Calu3 (cell line): ENCODE results near the gene PLEKHG5. TPM values are rescaled to one million over a fixed set of nuclear protein-coding genes. Genes with fewer than 3 reads are reported as not detected.

ENCODE experiments used
- BruUV-seq: library from RNA; stranded (reverse); fragments of 400-500 nt; replicated peaks from 2 replicates; lab custom pipeline; 2021; lab: Mats Ljungman, UMichigan
- CTCF ChIA-PET: fragments of 300-600 bp; sonication (Branson Sonifier 250); formaldehyde crosslinking; loops from one replicate; lab custom pipeline; 2022; ENCODE audit warnings: antibody characterized with exemption; lab: Charles Lee
- DNase-seq: peaks from one replicate; pipeline ENCODE4 v3.0.0; 2022
- H3K27ac Mint-ChIP-seq: one replicate; pipeline ENCODE4 v1.8.0; 2022; ENCODE audit warnings: mixed read lengths; ENCODE audit not compliant: unreplicated experiment
- H3K27me3 Mint-ChIP-seq: one replicate; pipeline ENCODE4 v1.8.0; 2022; ENCODE audit warnings: mixed read lengths; ENCODE audit not compliant: unreplicated experiment
- H3K36me3 Mint-ChIP-seq: one replicate; pipeline ENCODE4 v1.8.0; 2022; ENCODE audit warnings: mild to moderate bottlenecking, moderate library complexity, mixed read lengths; ENCODE audit not compliant: insufficient read depth, unreplicated experiment
- H3K4me1 Mint-ChIP-seq: one replicate; pipeline ENCODE4 v1.8.0; 2022; ENCODE audit warnings: mild to moderate bottlenecking, low read depth, mixed read lengths; ENCODE audit not compliant: unreplicated experiment
- H3K4me3 Mint-ChIP-seq: one replicate; pipeline ENCODE4 v1.8.0; 2022; ENCODE audit warnings: mild to moderate bottlenecking, low read depth, moderate library complexity, mixed read lengths; ENCODE audit not compliant: unreplicated experiment
- H3K9me3 Mint-ChIP-seq: one replicate; pipeline ENCODE4 v1.8.0; 2022; ENCODE audit warnings: low read depth, mixed read lengths; ENCODE audit not compliant: unreplicated experiment
- CTCF ChIP-seq: fragments of 200-600 bp; IDR thresholded peaks from one replicate; pipeline ENCODE4 v1.8.0; 2022; ENCODE audit warnings: antibody characterized with exemption; ENCODE audit not compliant: unreplicated experiment
- intact Hi-C: fragments of 100-400 bp; cut with micrococcal nuclease; formaldehyde crosslinking; loops from one replicate; pipeline ENCODE4 v1.10.0; 2022; ENCODE audit not compliant: unreplicated experiment
- total RNA-seq: library from RNA; stranded (reverse); gene quantifications from 2 replicates; pipeline ENCODE4 v1.2.3, GENCODE V29; 2022

The PLEKHG5 gene
- total RNA-seq, 1 experiment from 2014 or later = 5.1 TPM

- CTCF ChIA-PET = no interaction called here
- H3K27ac Mint-ChIP-seq = no peak overlapping the region
Observed at GRCh38 chr1:6497867-6498575, 6.6 kb upstream of the PLEKHG5 start.

GRCh38 chr1:6497215-6497866 is 5.9 kb upstream of the PLEKHG5 start:
- H3K27me3 Mint-ChIP-seq = peaks cover 59% of the 10 kb centered on the region
- intact Hi-C loops = no loop called here
- TF ChIP-seq CTCF = no peak
- DNase-seq = no peak
- no TSS peak for BruUV-seq
- no peaks in the 10 kb centered on the region for H3K9me3 Mint-ChIP-seq
- CTCF ChIA-PET = no interaction called here
- no peak overlapping the region for H3K27ac Mint-ChIP-seq
- peak overlapping the region; percentile 45 for H3K4me3 Mint-ChIP-seq
- no peaks in the 10 kb centered on the region for H3K4me1 Mint-ChIP-seq
- H3K36me3 Mint-ChIP-seq = peaks cover 5% of the 10 kb centered on the region

More at GRCh38 chr1:6497867-6498575, 6.6 kb upstream of the PLEKHG5 start:
- Mint-ChIP-seq H3K4me3 (peak overlapping the region; percentile 45), H3K36me3 (peaks cover 5% of the 10 kb centered on the region), H3K9me3 (no peaks in the 10 kb centered on the region), H3K27me3 (peaks cover 59% of the 10 kb centered on the region), H3K4me1 (no peaks in the 10 kb centered on the region)
- intact Hi-C loops = no loop called here
- DNase-seq = no peak
- no peak for TF ChIP-seq CTCF
- no TSS peak for BruUV-seq

DNA sequence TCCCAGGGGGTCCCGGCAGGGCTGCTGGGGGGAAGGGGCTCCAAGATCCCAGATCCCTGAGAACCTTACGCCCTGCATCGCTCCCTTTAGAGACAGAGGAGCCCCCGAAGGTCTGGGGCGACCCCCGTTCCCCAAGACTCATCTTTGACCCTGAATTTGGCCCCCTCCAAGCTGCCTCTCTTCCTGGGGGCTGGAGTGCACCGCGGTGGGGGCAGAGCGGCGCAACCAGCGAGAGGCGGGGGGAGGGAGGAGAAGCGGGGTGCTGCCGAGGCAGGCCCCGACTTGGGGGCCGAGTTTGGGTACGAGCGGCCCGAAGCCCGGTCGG is 5.4 kb upstream of the PLEKHG5 start:
- intact Hi-C loops = no loop called here
- H3K4me3 Mint-ChIP-seq = peak overlapping the region; percentile 28
- no peak for DNase-seq
- H3K9me3 Mint-ChIP-seq = no peaks in the 10 kb centered on the region
- peaks cover 63% of the 10 kb centered on the region for H3K27me3 Mint-ChIP-seq
- no peak for TF ChIP-seq CTCF
- H3K36me3 Mint-ChIP-seq = peaks cover 5% of the 10 kb centered on the region
- H3K4me1 Mint-ChIP-seq = peaks cover 2% of the 10 kb centered on the region
- CTCF ChIA-PET = no interaction called here
- no peak overlapping the region for H3K27ac Mint-ChIP-seq
- BruUV-seq = no TSS peak

- no TSS peak for BruUV-seq
- Mint-ChIP-seq H3K27ac (no peak overlapping the region), H3K27me3 (peaks cover 63% of the 10 kb centered on the region), H3K9me3 (no peaks in the 10 kb centered on the region), H3K4me1 (peaks cover 7% of the 10 kb centered on the region), H3K4me3 (peak overlapping the region; percentile 28), H3K36me3 (peaks cover 5% of the 10 kb centered on the region)
- CTCF ChIA-PET = no interaction called here
- intact Hi-C loops = no loop called here
- no peak for TF ChIP-seq CTCF
- DNase-seq = no peak
Observed at GRCh38 chr1:6496365-6496721, 4.9 kb upstream of the PLEKHG5 start.
